HepG2 (cell line): Measurements from ENCODE around the gene SYT1. TPM values are rescaled to one million over a fixed set of nuclear protein-coding genes. Genes with fewer than 3 reads are reported as not detected.

ENCODE experiments used
- ATF7 ChIP-seq, 2 experiments: fragments of 450-650 bp in 1 of 2; sonication (generic) in 1 of 2; formaldehyde crosslinking in 1 of 2; IDR thresholded peaks; 2 replicates each; pipeline versions ENCODE4 v1.4.0 to v1.6.1; 2016 to 2020; ENCODE audit warnings: antibody characterized with exemption in 1 of 2, mild to moderate bottlenecking in 1 of 2, missing genetic modification reagents in 1 of 2
- CBX1 ChIP-seq: IDR thresholded peaks from one replicate; pipeline ENCODE4 v1.6.1; 2016; ENCODE audit warnings: antibody characterized with exemption, low read depth
- HMG20B ChIP-seq: conservative IDR thresholded peaks from 2 replicates; pipeline ENCODE4 v1.6.1; 2016; ENCODE audit warnings: missing genetic modification reagents, missing compliant biosample characterization
- MXI1 ChIP-seq: IDR thresholded peaks from 3 replicates; pipeline ENCODE4 v1.6.1; 2012; ENCODE audit warnings: low read depth, low read length, inconsistent platforms, borderline replicate concordance
- NCOA2 ChIP-seq: sonication (generic); formaldehyde crosslinking; IDR thresholded peaks from 2 replicates; pipeline ENCODE4 v1.8.0; 2022; ENCODE audit warnings: inconsistent platforms
- NR2C2 ChIP-seq: sonication (generic); formaldehyde crosslinking; IDR thresholded peaks from 2 replicates; pipeline ENCODE4 v1.4.0; 2020; ENCODE audit warnings: missing genetic modification reagents, mild to moderate bottlenecking, moderate library complexity, borderline replicate concordance
- SAP130 ChIP-seq: IDR thresholded peaks from 2 replicates; pipeline ENCODE4 v1.6.1; 2016; ENCODE audit warnings: low read depth
- SKI ChIP-seq: fragments of 450-650 bp; IDR thresholded peaks from one replicate; pipeline ENCODE4 v1.6.1; 2018; ENCODE audit warnings: mild to moderate bottlenecking; ENCODE audit not compliant: partially characterized antibody
- ZKSCAN8 ChIP-seq: IDR thresholded peaks from 2 replicates; pipeline ENCODE4 v1.6.1; 2016; ENCODE audit warnings: borderline replicate concordance, missing genetic modification reagents, missing compliant biosample characterization
- ZNF232 ChIP-seq: sonication (generic); formaldehyde crosslinking; IDR thresholded peaks from 2 replicates; pipeline ENCODE4 v1.4.0; 2020; ENCODE audit warnings: missing genetic modification reagents, borderline replicate concordance
- ZNF251 ChIP-seq: sonication (generic); formaldehyde crosslinking; IDR thresholded peaks from 2 replicates; pipeline ENCODE4 v1.9.0; 2021; ENCODE audit warnings: mild to moderate bottlenecking, missing genetic modification reagents
- ZNF773 ChIP-seq: sonication (generic); formaldehyde crosslinking; IDR thresholded peaks from 2 replicates; pipeline ENCODE4 v1.4.0; 2020; ENCODE audit warnings: missing genetic modification reagents, borderline replicate concordance
- polyA plus RNA-seq, 8 experiments: library from polyadenylated mRNA; depleted of rRNA in 3 of 8; stranded (reverse) in 7 of 8; unstranded in 1 of 8; fragments of >200 nt; fragmentation: Illumina TruSeq in 4 of 8; extraction: Trizol in 4 of 8; gene quantifications; 2 replicates each; pipeline versions ENCODE4 v1.2.1 to v1.2.3, GENCODE V29; 2011 to 2016; ENCODE audit warnings: low read depth in 4 of 8, missing spikeins in 1 of 8, mixed read lengths in 1 of 8; ENCODE audit not compliant: insufficient read depth in 1 of 8
- total RNA-seq, 5 experiments: library from RNA; depleted of rRNA; stranded (reverse); fragments of >200 nt; fragmentation: Illumina TruSeq; extraction: Trizol; gene quantifications; 2 replicates each; pipeline ENCODE4 v1.2.3, GENCODE V29; 2016; ENCODE audit warnings: low read depth in 1 of 5
- TF ChIP-seq, protein P1 (sequence below): sonication (generic); formaldehyde crosslinking; IDR thresholded peaks from 2 replicates; pipeline ENCODE4 v1.4.0; 2020; ENCODE audit warnings: missing genetic modification reagents
- TF ChIP-seq, protein P2 (sequence below): IDR thresholded peaks from 2 replicates; pipeline ENCODE4 v1.6.1; 2016; ENCODE audit warnings: low read depth, missing genetic modification reagents, missing compliant biosample characterization
- TF ChIP-seq, protein P3 (sequence below): sonication (generic); formaldehyde crosslinking; IDR thresholded peaks from 2 replicates; pipeline ENCODE4 v1.5.0; 2020; ENCODE audit warnings: missing genetic modification reagents, mild to moderate bottlenecking, borderline replicate concordance
- TF ChIP-seq, protein P4 (sequence below): sonication (generic); formaldehyde crosslinking; conservative IDR thresholded peaks from 2 replicates; pipeline ENCODE4 v1.4.0; 2020; ENCODE audit warnings: missing genetic modification reagents

The SYT1 gene
- total and polyA plus RNA-seq, 2 of the 13 experiments (the other 11 are each of a cell fraction or from before 2014, with no cell fraction given) = not detected

DNA sequence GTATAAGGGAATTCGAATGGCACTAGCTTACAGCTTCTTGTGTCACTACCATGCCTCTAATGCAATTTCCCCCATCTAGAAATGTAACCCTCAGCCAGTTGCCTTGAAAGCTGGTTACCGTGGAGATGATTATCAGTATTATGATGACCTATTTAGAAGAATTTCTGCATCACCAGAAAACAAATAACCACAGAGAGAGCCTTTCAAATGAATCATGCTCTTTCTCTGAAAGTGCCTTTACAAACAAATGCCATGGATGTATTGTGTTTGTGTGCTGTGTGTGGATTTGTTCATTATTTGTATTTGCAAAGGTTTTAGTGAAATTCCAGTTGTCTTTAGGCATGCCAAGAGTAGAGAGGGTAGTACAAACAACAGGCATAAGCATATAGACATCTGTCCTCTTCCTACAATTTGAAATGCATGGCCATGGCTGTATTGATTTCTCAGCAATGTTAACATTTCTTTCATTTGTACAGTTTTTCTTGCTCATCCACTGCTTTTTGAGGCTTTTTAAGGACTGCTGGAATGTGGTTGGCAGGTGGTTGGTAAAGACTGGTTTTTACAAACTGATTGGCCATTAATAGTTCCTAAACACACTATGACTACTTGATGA, 559.6 kb downstream of the SYT1 start (continued):
- TF ChIP-seq, protein P1, sequence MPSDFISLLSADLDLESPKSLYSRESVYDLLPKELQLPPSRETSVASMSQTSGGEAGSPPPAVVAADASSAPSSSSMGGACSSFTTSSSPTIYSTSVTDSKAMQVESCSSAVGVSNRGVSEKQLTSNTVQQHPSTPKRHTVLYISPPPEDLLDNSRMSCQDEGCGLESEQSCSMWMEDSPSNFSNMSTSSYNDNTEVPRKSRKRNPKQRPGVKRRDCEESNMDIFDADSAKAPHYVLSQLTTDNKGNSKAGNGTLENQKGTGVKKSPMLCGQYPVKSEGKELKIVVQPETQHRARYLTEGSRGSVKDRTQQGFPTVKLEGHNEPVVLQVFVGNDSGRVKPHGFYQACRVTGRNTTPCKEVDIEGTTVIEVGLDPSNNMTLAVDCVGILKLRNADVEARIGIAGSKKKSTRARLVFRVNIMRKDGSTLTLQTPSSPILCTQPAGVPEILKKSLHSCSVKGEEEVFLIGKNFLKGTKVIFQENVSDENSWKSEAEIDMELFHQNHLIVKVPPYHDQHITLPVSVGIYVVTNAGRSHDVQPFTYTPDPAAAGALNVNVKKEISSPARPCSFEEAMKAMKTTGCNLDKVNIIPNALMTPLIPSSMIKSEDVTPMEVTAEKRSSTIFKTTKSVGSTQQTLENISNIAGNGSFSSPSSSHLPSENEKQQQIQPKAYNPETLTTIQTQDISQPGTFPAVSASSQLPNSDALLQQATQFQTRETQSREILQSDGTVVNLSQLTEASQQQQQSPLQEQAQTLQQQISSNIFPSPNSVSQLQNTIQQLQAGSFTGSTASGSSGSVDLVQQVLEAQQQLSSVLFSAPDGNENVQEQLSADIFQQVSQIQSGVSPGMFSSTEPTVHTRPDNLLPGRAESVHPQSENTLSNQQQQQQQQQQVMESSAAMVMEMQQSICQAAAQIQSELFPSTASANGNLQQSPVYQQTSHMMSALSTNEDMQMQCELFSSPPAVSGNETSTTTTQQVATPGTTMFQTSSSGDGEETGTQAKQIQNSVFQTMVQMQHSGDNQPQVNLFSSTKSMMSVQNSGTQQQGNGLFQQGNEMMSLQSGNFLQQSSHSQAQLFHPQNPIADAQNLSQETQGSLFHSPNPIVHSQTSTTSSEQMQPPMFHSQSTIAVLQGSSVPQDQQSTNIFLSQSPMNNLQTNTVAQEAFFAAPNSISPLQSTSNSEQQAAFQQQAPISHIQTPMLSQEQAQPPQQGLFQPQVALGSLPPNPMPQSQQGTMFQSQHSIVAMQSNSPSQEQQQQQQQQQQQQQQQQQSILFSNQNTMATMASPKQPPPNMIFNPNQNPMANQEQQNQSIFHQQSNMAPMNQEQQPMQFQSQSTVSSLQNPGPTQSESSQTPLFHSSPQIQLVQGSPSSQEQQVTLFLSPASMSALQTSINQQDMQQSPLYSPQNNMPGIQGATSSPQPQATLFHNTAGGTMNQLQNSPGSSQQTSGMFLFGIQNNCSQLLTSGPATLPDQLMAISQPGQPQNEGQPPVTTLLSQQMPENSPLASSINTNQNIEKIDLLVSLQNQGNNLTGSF (CRISPR knock-in tag) = no peak
- TF ChIP-seq, protein P2, sequence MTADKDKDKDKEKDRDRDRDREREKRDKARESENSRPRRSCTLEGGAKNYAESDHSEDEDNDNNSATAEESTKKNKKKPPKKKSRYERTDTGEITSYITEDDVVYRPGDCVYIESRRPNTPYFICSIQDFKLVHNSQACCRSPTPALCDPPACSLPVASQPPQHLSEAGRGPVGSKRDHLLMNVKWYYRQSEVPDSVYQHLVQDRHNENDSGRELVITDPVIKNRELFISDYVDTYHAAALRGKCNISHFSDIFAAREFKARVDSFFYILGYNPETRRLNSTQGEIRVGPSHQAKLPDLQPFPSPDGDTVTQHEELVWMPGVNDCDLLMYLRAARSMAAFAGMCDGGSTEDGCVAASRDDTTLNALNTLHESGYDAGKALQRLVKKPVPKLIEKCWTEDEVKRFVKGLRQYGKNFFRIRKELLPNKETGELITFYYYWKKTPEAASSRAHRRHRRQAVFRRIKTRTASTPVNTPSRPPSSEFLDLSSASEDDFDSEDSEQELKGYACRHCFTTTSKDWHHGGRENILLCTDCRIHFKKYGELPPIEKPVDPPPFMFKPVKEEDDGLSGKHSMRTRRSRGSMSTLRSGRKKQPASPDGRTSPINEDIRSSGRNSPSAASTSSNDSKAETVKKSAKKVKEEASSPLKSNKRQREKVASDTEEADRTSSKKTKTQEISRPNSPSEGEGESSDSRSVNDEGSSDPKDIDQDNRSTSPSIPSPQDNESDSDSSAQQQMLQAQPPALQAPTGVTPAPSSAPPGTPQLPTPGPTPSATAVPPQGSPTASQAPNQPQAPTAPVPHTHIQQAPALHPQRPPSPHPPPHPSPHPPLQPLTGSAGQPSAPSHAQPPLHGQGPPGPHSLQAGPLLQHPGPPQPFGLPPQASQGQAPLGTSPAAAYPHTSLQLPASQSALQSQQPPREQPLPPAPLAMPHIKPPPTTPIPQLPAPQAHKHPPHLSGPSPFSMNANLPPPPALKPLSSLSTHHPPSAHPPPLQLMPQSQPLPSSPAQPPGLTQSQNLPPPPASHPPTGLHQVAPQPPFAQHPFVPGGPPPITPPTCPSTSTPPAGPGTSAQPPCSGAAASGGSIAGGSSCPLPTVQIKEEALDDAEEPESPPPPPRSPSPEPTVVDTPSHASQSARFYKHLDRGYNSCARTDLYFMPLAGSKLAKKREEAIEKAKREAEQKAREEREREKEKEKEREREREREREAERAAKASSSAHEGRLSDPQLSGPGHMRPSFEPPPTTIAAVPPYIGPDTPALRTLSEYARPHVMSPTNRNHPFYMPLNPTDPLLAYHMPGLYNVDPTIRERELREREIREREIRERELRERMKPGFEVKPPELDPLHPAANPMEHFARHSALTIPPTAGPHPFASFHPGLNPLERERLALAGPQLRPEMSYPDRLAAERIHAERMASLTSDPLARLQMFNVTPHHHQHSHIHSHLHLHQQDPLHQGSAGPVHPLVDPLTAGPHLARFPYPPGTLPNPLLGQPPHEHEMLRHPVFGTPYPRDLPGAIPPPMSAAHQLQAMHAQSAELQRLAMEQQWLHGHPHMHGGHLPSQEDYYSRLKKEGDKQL (CRISPR knock-in tag) = peak; percentile 36; the same call in 1 of the 2 replicates
- TF ChIP-seq ZNF773 = no peak
- peak; percentile 67 for TF ChIP-seq SAP130 (CRISPR knock-in tag)
- peak; percentile 54 for TF ChIP-seq SKI
- TF ChIP-seq ZNF251 (CRISPR knock-in tag) = no peak
- TF ChIP-seq MXI1 = peak; percentile 27; the same call in 1 of the 3 replicates
- peak; percentile 71; the same call in 1 of the 2 replicates for TF ChIP-seq ZKSCAN8 (CRISPR knock-in tag)
- TF ChIP-seq ZNF232 = no peak
- TF ChIP-seq, protein P3, sequence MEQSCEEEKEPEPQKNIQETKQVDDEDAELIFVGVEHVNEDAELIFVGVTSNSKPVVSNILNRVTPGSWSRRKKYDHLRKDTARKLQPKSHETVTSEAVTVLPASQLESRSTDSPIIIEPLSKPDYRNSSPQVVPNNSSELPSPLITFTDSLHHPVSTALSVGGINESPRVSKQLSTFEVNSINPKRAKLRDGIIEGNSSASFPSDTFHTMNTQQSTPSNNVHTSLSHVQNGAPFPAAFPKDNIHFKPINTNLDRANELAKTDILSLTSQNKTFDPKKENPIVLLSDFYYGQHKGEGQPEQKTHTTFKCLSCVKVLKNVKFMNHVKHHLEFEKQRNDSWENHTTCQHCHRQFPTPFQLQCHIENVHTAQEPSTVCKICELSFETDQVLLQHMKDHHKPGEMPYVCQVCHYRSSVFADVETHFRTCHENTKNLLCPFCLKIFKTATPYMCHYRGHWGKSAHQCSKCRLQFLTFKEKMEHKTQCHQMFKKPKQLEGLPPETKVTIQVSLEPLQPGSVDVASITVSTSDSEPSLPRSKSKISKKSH = no peak
- no peak for TF ChIP-seq NR2C2 (CRISPR knock-in tag)
- peak; percentile 13; the same call in 1 of the 2 replicates for TF ChIP-seq ATF7 (IDR thresholded peaks at IDR 0.05)
- TF ChIP-seq ATF7 (CRISPR knock-in tag; IDR thresholded peaks at IDR 0.05) = no peak
- no peak for TF ChIP-seq CBX1
- TF ChIP-seq, protein P4, sequence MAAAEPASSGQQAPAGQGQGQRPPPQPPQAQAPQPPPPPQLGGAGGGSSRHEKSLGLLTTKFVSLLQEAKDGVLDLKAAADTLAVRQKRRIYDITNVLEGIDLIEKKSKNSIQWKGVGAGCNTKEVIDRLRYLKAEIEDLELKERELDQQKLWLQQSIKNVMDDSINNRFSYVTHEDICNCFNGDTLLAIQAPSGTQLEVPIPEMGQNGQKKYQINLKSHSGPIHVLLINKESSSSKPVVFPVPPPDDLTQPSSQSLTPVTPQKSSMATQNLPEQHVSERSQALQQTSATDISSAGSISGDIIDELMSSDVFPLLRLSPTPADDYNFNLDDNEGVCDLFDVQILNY (CRISPR knock-in tag) = no peak
- TF ChIP-seq NCOA2 (CRISPR knock-in tag) = peak; percentile 82
- TF ChIP-seq HMG20B (CRISPR knock-in tag) = no peak
